Stimulated activated CD8-positive, alpha-beta memory T cell treated with anti-CD3 and anti-CD28 coated beads, Interleukin-7, amount 100 ng/mL, for 24 hours (primary cell): Measurements from ENCODE around the gene FBXW11.

Experiments used
- DNase-seq: peaks from one replicate; pipeline ENCODE4 v3.0.0-alpha.2; 2020; ENCODE audit warnings: low read depth

The FBXW11 gene

DNA sequence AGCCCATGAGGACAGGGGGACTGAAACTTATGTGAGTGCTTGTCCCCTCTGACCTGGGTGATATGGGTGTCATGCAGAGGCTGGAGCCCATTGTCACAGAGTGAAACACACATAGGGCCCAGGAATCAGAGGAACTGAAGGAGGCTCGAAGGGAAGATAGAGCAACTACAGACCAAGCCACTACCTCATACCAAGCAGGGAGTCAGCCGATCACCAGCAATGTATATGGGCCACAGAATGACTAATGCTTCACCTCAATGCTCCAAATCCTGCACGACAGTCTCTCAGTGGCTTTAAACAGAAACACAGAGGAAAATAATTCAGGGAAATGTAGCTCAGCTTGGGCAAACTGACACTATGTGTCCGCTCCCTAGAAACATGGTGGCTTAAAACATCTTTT lies 8.9 kb upstream of the FBXW11 start:
- DNase-seq = no peak

DNA sequence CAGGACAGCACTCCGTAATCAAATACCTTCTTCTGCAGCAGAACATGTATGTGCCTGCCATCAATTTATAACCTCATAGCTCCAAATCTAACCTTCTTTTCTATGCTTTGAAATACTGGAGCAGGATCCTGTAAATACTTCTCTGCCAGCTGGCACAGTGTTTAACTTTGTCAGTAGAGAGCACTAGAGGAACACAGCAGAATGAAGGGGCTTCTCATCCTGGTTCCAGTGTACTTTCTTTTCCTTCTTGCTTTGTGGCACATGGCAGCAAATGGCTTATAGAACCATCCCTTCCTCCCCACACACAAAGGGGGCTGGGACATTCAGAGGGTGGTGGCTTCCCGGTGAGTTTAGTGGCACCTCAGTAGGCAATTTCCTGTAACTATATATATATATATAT lies 3.8 kb upstream of the FBXW11 start:
- no peak for DNase-seq

- DNase-seq = no peak
Measured at GRCh38 chr5:172009536-172010270, 3.3 kb upstream of the FBXW11 start.

DNA sequence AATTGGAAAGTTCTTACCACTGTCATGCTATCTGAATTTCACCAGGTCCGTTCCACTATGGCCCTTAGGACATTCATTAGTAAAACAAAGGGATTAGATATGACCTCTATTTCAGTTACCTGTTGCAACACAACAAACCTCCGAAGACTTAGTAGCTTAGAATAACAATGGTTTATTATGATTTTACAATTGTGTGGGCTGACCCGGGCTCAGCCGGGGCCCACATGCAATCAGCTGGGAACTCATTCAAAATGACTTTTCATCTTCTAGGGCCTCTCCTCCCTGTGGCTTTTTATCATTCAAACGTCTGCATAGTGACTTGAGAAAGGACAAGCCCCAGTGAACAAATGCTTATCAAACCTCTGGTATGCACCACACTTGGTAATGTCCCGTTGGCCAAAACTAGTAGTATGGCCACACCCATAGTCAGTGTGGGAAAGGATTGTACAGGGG lies 2.3 kb upstream of the FBXW11 start:
- DNase-seq = no peak

- no peak for DNase-seq
Measured at GRCh38 chr5:172008111-172008455, 1.6 kb upstream of the FBXW11 start.

- DNase-seq = no peak
Measured at GRCh38 chr5:172007175-172008110, 1.0 kb upstream of the FBXW11 start.

GRCh38 chr5:172005708-172006320 lies 624 bp downstream of the FBXW11 start:
- no peak for DNase-seq

DNA sequence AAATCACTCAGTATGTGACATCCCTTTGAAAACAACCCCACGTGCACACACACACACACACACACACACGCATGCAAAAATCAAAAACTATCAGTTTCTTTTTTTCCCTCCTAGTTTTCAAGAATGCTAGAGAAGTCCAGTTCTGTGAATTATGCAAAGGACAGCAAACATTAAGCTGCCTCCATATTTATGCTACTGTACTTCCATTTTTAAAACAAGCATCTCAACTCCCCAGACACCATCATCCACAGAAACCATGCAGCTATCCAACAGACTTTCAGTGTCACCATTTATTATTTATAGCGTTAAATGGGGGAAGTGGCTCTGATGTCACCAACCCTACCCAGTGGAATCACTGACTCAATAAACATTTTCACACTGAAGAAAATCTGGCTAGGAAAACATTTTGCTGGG lies 1.6 kb downstream of the FBXW11 start:
- DNase-seq = no peak

DNA sequence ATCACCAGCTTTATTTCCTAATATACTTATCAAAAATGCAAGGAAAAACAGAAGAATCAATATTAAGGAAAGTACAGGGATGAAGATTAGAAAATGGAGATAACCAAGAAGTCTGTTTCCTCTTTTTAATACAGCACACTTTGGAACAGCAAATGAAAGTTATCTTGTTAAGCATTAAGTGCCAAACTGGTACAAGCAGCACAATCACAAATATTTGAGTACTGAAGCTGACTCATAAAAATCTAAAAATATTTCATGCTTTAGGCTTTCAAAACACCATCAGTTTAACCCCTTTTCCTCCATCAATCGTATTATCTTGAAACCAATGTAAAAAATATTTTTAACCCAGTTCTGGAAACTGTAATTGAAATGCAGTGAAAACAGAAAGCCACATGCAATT lies 2.7 kb downstream of the FBXW11 start:
- no peak for DNase-seq

- DNase-seq = no peak
Measured at GRCh38 chr5:172002840-172003512, 3.5 kb downstream of the FBXW11 start.

DNA sequence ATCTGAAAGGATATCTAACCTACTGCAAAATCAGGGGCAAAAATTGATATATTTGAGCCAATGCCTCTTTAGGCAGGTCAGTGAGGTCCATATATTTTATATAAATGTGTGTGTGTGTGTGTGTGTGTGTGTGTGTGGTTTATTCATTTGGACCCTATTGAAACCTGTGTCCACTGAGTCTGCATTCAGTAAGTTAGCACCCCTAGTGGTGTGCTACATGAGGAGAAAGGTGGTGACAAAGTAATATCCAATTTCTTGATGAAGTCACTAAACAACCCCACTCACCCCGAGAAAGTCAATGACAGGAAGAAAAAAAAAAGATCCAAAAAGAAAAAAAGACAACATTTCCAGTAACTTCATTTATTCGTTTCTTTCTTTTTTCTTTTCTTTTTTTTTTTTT lies 4.1 kb downstream of the FBXW11 start:
- DNase-seq = no peak

- no peak for DNase-seq
Measured at GRCh38 chr5:171999877-172000276, 6.6 kb downstream of the FBXW11 start.

DNA sequence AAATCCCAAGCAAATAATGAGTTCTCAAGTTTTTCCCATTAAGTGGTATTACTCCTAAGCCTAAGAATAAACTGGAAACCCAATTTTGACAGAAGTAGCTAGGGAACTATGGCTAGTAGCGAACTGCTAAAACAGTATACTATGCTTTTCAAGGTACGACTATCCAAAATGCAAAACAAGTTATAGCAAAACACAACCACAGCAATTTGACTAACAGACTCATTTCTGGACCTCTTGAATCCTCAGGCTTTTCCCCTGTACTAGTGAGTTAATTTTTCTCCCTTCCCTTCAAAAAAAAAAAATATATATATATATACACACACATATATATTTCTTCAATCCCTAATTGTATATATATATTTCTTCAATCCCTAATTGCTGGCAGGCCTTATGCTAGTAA lies 7.3 kb downstream of the FBXW11 start:
- no peak for DNase-seq

- DNase-seq = no peak
Measured at GRCh38 chr5:171997011-171997410, 9.4 kb downstream of the FBXW11 start.

DNA sequence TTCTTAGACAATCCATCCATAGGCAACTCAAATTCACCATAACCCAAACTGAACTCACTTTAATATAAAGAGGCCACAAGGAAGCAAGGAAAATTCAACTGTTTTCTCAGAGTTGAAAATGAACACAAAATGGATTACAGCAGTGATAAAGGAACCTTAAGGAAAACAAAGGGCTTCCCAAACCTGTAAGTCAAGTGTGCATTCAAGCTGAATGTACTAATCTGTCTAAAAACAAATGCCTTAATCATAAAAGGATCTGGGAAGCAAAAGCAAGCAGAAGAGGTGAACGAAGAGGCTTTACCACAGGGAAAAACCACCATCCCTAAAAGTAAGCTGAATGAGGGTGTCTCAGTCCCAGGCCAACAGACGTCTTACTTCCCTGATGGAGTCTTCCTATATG lies 13.6 kb downstream of the FBXW11 start:
- no peak for DNase-seq

GRCh38 chr5:171992305-171992704 lies 14.1 kb downstream of the FBXW11 start:
- no peak for DNase-seq

- DNase-seq = no peak
Measured at GRCh38 chr5:171990713-171991015, 15.8 kb downstream of the FBXW11 start.

DNA sequence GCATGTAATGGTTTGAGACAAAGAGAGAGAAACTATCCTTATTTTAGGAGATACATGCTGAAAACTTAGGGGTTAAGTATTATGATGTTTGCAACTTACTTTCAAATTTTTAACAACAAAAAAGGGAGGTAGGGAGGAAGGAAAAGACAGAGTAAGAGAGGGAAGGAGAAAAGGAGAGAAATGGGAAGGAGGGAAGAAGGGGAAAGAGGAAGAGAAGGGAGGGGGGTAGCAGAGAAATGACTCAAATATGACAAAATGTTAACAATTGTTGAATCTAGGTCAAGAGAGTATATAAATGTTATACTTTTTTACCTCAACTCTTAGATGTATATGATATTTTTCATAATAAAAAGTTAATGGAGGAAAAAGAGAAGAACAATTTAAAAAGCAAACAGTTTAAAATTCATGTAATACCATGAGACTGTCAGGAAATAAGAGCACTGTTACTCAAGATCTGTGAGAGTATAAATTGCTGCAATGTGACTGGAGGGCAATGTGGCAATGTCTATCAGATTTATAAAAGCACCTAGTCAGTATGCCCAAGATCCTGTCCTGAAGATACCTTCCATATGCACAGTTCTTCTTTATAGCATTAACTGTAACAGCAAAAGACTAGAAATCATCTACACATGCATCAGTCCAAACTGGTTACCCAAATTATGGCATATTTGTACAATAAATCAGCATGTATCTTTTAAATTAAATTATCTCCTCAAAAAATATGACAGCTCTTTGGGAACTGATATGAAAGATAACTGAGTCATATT lies 16.3 kb downstream of the FBXW11 start:
- no peak for DNase-seq

DNA sequence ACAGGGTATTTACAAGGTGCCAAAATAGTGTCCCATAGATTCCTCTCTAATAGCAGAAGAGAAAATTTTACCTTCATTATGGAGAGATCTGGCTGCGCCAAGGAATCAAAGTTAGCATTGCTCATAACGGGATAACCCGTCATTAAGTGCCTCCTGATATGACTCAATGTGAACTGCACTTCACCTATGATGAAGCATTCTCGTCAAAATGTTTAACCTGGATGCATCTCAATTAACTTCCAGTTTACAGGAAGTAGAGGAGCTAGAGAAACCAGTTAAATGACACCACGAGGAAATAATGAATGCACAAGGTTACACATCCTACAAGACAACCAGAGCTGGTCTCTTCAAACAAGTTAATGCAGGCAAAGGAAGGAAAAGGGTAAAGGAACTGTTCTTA lies 17.2 kb downstream of the FBXW11 start:
- DNase-seq = no peak

DNA sequence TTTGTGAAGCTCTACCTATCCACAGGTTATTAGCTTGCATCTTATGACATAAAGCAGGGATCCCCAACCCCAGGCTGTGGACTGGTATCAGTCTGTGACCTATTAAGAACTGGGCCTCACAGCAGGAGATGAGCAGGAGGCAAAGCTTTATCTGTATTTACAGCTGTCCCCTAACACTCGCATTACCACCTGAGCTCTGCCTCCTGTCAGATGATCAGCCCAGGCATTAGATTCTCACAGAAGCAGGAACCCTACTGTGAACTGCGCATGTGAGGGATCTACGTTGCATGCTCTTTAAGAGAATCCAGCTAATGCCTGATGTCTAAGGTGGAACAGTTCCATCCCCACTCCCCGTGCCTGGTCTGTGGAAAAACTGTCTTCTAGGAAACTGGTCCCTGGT lies 19.7 kb downstream of the FBXW11 start:
- DNase-seq = no peak

DNA sequence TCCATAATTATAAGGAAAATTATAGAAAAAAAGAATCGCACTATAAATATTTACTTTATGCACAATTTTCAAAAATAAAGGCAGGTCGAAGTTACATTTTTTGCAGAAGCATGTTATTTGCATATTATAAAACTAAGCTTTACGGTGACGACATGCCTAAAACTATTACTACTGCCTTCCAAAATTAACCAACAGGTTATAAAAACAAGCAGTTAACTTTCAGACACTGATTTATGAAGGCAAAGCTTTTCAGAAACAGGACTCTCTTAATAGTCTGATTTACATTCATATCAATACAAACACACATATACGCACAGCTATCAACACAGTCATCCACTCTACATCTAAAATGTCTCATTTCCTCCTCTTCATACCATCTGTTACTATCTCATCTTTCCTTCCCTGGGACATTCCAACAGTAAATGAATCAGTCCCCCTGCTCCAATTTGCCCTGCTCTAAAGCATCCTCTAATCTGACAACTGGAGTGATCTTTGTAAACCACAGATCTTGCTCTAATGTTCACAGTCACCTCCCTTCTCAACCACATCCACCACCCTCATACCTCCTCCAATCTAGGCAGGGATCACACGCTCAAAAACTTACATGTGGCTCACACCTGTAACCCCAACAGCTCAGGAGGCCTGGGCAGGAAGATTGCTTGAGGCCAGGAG lies 21.6 kb downstream of the FBXW11 start:
- no peak for DNase-seq
